NCI-H2029 treated with DMSO at 0.1 percent for 48 hours (cell line): Measurements from ENCODE around the gene OR2L8.
A peak's percentile ranks its signal among the peaks of the same experiment; 100 is the strongest.

Experiments used
- DNase-seq: peaks from one replicate; lab custom pipeline; 2025; lab: John Stamatoyannopoulos, UW

The OR2L8 gene, protein sequence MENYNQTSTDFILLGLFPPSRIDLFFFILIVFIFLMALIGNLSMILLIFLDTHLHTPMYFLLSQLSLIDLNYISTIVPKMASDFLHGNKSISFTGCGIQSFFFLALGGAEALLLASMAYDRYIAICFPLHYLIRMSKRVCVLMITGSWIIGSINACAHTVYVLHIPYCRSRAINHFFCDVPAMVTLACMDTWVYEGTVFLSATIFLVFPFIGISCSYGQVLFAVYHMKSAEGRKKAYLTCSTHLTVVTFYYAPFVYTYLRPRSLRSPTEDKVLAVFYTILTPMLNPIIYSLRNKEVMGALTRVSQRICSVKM

GRCh38 chr1:247948558-247948957 lies at the start of gene OR2L8:
Gene OR2L8, plus strand, starts transcription at chr1:247948858. Its CDS starts 0 bp downstream, at chr1:247948858.
- DNase-seq = no peak

GRCh38 chr1:247904122-247904521 lies 44.5 kb upstream of the OR2L8 start:
- DNase-seq = no peak

DNA sequence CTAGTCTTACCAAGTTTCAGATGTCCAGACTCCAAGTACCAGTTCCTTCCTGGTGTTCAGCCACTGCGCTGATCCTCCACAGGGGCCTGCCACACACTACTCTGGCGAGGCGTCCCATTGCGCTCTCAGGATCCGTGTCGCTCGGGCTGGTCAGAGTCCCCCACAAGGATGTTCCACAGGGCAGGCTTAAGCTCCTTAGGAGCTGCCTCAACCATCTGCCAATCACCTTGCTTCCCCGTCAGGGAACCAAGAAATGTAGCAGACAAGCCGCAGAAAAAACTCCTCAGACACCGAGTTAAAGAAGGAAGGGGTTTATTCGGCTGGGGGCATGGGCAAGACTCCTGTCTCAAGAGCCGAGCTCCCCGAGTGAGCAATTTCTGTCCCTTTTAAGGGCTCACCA lies 43.5 kb upstream of the OR2L8 start:
- DNase-seq = no peak

GRCh38 chr1:247905910-247906503 lies 42.7 kb upstream of the OR2L8 start:
- no peak for DNase-seq

GRCh38 chr1:247906504-247907047 lies 42.1 kb upstream of the OR2L8 start:
- DNase-seq = no peak

- no peak for DNase-seq
These were observed 39.9 kb upstream of the OR2L8 start for GRCh38 chr1:247908766-247909165.

GRCh38 chr1:247913786-247914185 lies 34.9 kb upstream of the OR2L8 start:
- no peak for DNase-seq

- DNase-seq = no peak
These were observed 33.6 kb upstream of the OR2L8 start for GRCh38 chr1:247914941-247915662.

GRCh38 chr1:247919952-247920351 lies 28.7 kb upstream of the OR2L8 start, which contains the start of gene OR2T8:
Gene OR2T8, plus strand, starts transcription at chr1:247920252. Its CDS starts 766 bp downstream, at chr1:247921018.
- DNase-seq = no peak

DNA sequence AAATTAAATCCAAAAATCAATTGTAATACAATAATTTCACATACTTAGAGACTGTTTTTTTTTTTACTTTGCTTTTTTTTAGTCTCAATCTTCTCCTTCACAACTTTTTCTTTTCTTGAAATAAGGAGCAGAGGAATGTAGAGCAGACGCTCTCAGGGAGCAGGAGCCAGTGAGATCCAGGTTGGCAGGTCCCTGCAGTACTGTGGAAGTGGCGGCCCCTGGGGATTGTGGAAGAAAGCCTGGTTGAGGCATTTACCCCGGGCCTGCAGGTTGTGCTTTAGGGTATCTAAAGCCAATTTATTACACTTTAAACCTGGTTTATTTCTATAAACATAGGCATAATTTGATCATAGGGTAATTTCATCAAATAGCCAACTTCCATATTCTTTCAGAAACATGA lies 24.7 kb upstream of the OR2L8 start:
- no peak for DNase-seq

GRCh38 chr1:247924868-247925267 lies 23.8 kb upstream of the OR2L8 start, which contains the start of gene OR2AJ1:
Gene OR2AJ1, plus strand, starts transcription at chr1:247924889. Its CDS starts 8,880 bp downstream, at chr1:247933769.
- DNase-seq = no peak

GRCh38 chr1:247933989-247934388 lies 14.7 kb upstream of the OR2L8 start:
- DNase-seq = no peak

- no peak for DNase-seq
These were observed 12.9 kb upstream of the OR2L8 start for GRCh38 chr1:247935781-247936180.

- no peak for DNase-seq
These were observed 12.2 kb upstream of the OR2L8 start for GRCh38 chr1:247936415-247936814.

GRCh38 chr1:247936965-247937734 lies 11.5 kb upstream of the OR2L8 start:
- peak; percentile 39 for DNase-seq

- DNase-seq = no peak
These were observed 6.0 kb upstream of the OR2L8 start for GRCh38 chr1:247942624-247943023.

DNA sequence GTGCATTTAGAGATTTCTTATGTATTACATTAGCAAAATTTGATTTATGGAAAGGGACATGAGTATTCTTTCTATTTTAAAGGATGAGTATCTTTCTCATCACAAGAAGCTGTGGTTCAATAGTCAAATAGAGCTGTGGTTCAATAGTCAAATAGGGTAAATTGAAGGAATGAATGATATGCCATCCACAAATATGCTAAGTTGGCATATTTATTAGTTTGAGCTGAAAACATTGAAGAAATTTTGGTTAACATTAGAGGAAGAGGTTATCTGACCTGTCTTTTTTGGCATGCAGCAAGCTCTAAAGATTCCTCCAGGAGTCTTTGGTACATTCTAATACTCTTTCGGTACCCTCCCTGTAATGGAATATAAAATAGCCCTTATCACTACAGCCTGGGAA lies 4.8 kb downstream of the OR2L8 start:
- DNase-seq = no peak

DNA sequence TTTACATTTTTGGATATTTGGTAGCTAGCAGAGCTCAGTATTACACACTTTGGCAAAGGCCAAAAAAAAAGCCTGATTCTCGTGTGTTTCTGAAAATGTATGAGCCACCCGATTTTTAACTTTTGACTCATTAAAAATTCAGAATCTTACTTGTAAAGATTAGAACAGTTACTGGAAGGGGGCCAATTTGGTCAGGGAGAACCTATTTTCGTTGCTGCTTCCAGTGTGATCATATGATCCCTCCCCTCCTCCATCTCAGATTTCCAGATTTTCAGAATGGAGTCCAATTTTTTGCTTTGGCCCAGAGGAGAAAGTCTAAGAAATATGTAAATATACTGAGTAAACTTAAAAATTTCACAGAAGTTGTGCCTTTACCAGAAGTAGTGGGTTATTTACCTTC lies 13.1 kb downstream of the OR2L8 start:
- DNase-seq = no peak

DNA sequence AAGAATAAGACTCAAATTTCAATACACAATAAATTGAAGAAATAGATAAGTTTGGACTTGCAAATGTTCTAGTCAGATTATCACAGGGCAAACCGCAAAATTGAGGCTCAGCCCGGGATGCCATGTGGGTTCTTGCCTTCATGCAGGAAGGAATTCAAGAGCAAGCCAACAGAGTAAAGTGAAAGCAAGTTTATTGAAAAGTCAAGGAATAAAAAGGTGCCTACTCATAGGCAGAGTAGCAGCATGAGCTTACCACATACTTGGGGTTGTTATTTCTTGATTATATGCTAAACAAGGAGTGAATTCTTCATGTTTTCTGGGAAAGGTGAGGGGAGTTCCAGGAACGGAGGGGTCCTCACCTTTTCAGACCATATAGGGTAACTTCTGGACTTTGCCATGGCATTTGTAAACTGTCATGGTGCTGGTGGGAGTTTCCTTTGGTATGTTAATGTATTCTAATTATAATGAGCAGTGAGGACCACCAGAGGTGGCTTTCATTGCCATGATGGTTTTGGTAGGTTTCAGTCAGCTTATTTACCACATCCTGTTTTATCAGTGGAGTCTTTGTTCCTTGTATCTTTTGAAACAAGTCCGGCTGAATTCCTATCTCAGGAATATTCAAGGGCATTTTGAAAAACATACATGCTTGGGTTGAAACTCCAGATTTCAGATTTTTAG lies 14.4 kb downstream of the OR2L8 start:
- DNase-seq = no peak

- DNase-seq = no peak
These were observed 16.3 kb downstream of the OR2L8 start, which contains the start of gene OR2AK2 for GRCh38 chr1:247964933-247965332. Gene OR2AK2, plus strand, starts transcription at chr1:247965233. Its CDS starts 144 bp downstream, at chr1:247965377.

DNA sequence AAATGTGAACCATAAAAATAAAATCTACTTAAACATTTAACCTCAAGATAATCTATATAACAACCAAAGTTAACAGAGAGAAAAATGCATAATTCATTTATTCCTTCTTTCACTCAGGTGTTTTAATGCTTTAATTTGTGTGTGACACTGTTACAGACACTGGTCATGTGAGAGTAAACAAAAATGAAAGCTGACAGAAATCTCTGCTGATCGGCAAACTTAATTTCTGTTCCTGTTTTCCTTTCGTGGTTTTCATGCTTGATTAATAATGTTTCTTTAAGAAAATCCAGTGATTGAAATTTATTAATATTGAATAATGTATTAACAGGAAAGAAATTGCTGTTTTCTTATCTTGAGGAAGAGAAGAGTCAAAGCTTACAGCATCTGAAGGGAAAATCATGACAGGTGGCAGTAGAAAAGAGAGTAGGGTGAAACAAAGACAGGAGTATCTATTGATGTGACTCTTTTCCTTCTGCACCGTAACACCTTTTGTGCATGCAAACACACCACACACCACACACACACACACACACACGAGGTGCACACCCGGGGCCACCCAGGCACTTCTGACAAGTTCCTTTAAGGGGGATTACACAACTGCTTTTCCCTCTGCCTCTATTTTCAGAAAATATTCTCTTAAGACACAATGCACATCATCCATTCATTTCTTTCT lies 18.0 kb downstream of the OR2L8 start:
- no peak for DNase-seq
